GM19035 (cell line): ENCODE data around the gene CDK6.
"Not testable (repeated sequence)": the region's sequence is repeated elsewhere in the genome, so short reads cannot be mapped to it uniquely, and the experiment has no call there.

Experiments used
- ATAC-seq: cut with Tn5 transposase; IDR thresholded peaks from one replicate; pipeline ENCODE4 v1.9.1; 2021; ENCODE audit not compliant: unreplicated experiment

The CDK6 gene

GRCh38 chr7:92763636-92764423 lies 72.5 kb downstream of the CDK6 start:
- no peak for ATAC-seq

DNA sequence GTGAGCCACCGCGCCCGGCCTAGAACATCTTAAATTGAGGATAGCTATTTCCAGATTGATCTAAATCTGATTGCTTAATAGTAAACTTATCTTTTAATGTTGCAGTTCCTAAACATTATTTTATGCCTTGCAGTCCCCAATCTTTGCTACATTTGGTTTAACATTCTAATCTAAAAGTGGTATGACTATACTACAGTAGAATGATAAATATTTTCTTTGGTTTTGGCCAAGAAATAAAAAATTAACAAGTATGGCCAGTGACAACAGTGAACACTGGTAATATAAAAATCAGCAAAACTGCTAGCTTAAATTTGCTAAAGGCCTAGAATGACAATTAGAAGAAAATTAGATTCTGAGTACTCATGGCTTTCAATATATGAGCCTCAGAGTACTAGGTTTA lies 73.5 kb downstream of the CDK6 start:
- no peak for ATAC-seq

DNA sequence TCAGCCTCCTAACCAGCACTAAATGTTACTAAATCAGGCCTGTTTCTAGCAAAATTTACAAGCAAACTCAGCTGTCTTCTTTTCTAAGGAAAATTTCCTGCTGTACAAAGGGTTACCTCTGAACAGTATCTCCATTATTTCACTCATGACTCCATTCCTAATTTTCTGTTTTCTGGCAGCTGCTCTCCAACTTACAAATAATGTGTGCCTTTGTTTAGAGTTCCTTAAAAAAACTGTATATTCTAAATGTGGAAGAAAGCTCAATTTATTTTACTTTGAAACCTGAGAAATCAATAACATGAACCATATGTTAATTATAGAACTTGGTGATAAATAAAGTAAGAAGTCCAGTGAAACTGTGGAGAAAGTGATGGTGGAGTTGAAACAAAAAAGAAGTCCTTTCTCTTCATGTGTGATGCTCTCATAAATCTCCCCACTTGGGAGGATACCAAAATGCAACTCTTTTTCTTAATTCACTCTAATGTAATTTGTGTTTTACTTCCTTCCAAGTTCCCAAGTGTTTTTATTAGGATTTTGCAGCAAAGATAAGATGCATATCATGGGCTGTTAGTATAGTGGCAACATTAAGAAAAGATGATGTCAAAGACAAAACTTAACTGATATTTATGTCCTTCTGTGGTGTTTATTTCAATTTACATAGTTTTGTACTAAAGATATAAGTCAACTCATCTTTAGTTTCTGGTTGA lies 74.8 kb downstream of the CDK6 start:
- no peak for ATAC-seq

DNA sequence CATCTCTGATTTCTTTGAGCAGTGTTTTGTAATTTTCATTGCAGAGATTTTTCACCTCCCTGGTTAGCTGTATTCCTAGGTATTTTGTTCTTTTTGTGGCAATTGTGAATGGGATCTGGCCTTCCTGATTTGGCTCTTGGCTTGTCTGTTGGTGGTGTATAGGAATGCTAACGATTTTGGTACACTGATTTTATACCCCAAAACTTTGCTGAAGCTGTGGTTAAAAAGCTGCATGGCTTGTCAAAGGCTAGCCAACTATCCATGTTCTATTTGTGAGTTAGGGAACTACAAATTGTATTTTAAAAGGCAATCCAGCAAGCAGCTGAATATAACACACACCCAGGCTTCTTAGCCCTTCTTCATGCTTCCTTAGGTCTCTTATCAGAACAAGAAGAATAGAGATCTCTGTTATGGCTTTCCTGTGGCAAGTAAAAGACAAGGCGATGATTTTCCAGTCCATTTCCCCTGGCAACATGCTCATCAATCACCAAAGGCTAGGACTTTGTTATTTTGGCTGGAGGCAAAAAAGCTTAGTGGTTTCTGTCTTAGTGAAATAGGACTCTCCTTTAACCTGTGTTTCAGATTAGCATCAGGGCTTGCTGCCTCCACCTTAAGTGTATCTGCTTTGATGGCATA lies 77.5 kb downstream of the CDK6 start:
- no peak for ATAC-seq

GRCh38 chr7:92757311-92757910 lies 79.0 kb downstream of the CDK6 start:
- ATAC-seq: not testable (repeated sequence)

GRCh38 chr7:92755680-92756079 lies 80.7 kb downstream of the CDK6 start:
- ATAC-seq: no peak

GRCh38 chr7:92754919-92755581 lies 81.3 kb downstream of the CDK6 start:
- no peak for ATAC-seq

DNA sequence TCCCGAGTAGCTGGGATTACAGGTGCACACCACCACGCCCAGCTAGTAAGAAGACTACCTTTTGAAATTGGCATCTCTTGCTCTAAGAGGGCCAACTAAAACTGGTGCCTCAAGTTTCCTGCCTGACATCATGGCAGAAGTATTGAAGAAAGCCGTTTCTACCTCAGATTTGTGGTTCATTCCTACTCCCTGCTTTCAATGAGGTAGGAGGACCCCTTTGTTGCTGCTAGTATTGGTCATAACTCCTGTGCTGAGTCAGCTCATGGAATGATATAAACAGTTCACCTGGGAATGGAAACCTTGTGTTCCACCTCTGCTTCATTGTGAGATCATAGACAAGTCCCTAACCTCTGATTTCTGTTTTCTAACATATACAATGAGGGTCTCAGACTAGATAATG lies 82.8 kb downstream of the CDK6 start:
- no peak for ATAC-seq

- no peak for ATAC-seq
These were observed 84.2 kb downstream of the CDK6 start for GRCh38 chr7:92751902-92752901.

- no peak for ATAC-seq
These were observed 85.4 kb downstream of the CDK6 start for GRCh38 chr7:92750946-92751345.

DNA sequence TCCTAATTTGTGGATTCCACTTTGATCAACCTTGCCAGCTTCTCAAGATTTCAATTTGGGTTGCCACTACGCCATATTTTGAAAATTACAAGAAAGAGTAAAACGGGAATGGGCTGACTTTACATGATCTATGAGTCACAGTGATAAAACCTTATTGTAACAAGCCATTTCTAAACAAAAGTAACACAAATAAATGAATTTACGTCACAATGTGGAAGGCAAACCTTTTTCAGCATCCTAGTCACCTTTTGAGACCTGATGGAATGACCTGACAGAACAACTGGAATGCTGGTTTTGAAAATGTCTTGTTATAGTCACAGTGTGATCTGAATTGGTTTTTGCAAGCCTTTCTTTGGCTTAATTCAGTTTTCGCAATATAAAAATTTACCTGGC lies 85.9 kb downstream of the CDK6 start:
- ATAC-seq: no peak

DNA sequence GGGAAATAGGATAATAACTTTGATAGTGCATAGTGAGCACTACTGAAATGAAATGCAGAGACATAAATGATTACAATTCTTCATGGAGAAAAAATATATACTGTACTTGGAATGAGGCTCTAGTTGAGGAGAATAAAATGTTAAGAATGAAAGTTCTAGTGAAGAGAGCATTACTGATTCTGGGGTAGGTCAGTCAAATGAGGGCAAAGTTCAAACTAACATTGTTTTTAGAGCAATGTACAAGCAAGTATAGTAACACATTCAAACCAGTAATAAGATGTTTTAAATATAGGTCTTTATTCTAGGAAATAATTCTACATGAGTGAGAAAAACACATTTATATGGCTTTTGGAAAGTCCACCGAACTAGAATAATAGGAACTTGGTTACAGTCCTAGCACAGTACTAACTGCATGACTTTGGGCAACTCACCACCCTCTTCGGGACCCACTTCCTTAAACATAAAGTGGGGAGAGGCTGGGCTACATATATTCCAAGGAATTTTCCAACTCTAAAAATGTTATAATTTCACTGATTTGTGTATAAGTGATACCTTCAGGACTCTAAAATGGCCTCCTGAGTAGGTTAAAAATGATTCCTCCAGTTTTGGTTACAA lies 86.4 kb downstream of the CDK6 start:
- no peak for ATAC-seq

GRCh38 chr7:92749327-92749755 lies 87.0 kb downstream of the CDK6 start:
- no peak for ATAC-seq

DNA sequence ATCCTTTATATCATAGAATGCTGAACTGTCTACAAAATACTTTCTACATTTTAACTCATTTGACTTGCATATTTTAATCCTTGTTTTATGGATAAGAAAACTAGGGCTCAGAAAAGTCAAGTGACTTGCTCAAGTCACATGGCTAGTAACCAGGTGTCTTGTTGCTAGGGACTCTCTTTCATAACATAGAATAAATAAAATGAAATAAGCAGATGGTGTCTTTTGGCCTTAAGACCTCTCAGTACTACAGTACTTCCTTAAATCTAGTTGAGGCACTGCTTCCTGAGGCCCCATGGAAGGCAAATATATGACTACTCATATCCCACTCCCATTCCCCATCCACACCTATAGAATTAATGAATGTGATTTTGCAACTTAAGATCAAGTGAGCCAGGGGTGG lies 87.9 kb downstream of the CDK6 start:
- no peak for ATAC-seq

- ATAC-seq: no peak
These were observed 89.1 kb downstream of the CDK6 start for GRCh38 chr7:92747041-92747835.

DNA sequence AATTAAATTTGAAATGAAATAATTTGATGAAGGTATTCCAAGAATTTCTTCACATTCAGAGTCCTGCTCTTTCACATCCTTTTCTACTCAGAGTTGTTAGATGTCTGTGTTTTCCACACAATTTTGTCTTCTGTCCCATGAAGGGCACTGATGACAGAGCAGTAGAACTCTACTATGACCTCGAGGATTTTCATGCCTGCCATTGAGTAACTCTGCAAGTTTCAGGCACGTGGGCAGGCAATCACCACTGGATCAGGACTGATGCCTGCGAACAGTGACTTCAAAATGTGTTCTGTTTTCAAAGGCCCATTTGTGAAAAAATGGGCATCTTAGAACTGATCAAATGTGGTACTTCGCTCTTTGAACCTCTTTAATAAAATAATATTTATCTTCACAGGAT lies 91.1 kb downstream of the CDK6 start:
- ATAC-seq: no peak

DNA sequence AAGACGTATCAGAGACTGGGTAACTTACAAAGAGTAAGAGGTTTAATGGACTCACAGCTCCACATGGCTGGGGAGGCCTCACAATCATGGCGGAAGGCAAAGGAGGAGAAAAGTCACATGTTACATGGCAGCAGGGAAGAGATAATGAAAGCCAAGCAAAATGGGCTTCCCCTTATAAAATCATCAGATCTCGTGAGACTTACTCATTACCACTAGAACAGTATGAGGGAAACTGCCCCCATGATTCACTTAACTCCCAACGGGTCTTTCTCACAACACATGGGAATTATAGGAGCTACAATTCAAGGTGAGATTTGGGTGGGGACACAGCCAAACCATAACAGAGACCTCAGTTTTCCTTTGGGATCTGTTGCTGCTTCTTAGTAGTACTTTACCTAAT lies 92.2 kb downstream of the CDK6 start:
- not testable (repeated sequence) for ATAC-seq

DNA sequence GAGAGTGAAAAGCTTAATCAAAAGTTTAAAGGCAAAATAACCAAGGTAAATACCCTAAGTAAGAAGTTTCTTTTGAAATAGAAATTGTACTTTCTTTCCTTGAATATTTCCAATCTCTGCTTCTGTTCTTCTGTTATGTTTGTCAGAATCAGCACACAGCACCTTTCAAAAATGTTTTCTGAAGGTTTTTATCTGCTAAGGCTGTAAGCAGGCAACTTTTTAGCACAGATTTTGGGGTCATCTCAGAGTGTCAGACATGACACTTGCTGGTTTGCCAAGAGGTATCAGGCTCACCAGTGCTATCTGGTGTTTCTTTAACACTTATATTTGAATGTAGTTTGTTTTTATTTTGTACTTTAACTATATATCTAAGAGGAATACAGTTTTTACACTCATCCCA lies 94.2 kb downstream of the CDK6 start:
- ATAC-seq: no peak

- ATAC-seq: no peak
These were observed 95.7 kb downstream of the CDK6 start for GRCh38 chr7:92740700-92741126.
